Measurements from ENCODE around the gene KRTAP5-1.

- no peak for TF ChIP-seq CTCF (IDR thresholded peaks at IDR 0.05)
- no peak for TF ChIP-seq EP300 (IDR thresholded peaks at IDR 0.05)
- no peak for TF ChIP-seq POLR2A (IDR thresholded peaks at IDR 0.05)
Observed at GRCh38 chr11:1597331-1597993, 12.4 kb upstream of the KRTAP5-1 start.

Measured in stomach (tissue), 4 donors.